CD4-positive, alpha-beta memory T cell (primary cell): ENCODE measurements around the gene MAPK1IP1L. TPM values are rescaled to one million over a fixed set of nuclear protein-coding genes. Genes with fewer than 3 reads are reported as not detected.
"Not testable (repeated sequence)": the region's sequence is repeated elsewhere in the genome, so short reads cannot be mapped to it uniquely, and the experiment has no call there.

ENCODE experiments used
- CTCF ChIA-PET: fragments of 350-600 bp; sonication (Branson Sonifier 250); formaldehyde crosslinking; loops from one replicate; lab custom pipeline; 2021; ENCODE audit warnings: inconsistent platforms; ENCODE audit not compliant: partially characterized antibody; lab: Charles Lee
- POLR2A ChIA-PET: fragments of 350-600 bp; sonication (Branson Sonifier 250); formaldehyde crosslinking; loops from one replicate; lab custom pipeline; 2021; ENCODE audit not compliant: partially characterized antibody; lab: Charles Lee
- DNase-seq, 5 donors: peaks; one replicate each; pipeline versions ENCODE4 v3.0.0 to v3.0.0-alpha.2; 2020 to 2022; ENCODE audit warnings: mixed read lengths in 1 of 5
- H3K27ac ChIP-seq: one replicate; pipeline ENCODE4 v1.7.0; 2013; ENCODE audit warnings: low read depth, low read length
- H3K27me3 ChIP-seq: 2 replicates; pipeline ENCODE4 v1.7.0; 2013; ENCODE audit warnings: mild to moderate bottlenecking, low read length, moderate library complexity; ENCODE audit not compliant: insufficient read depth
- H3K36me3 ChIP-seq: 2 replicates; pipeline ENCODE4 v1.7.0; 2013; ENCODE audit warnings: mild to moderate bottlenecking, low read length, moderate library complexity; ENCODE audit not compliant: insufficient read depth
- H3K4me1 ChIP-seq: 2 replicates; pipeline ENCODE4 v1.7.0; 2013; ENCODE audit warnings: mild to moderate bottlenecking, low read length, moderate library complexity; ENCODE audit not compliant: insufficient read depth
- H3K4me3 ChIP-seq, 2 donors: one replicate each; pipeline ENCODE4 v1.7.0; 2013; ENCODE audit warnings: low read length in 2 of 2, mild to moderate bottlenecking in 1 of 2
- H3K9me3 ChIP-seq, 2 donors: one replicate each; pipeline ENCODE4 v1.7.0; 2013; ENCODE audit warnings: low read length in 2 of 2, control low read depth in 1 of 2; ENCODE audit not compliant: control insufficient read depth in 1 of 2
- H3K27ac Mint-ChIP-seq, 7 donors: one replicate each; pipeline ENCODE4 v1.8.0; 2020 to 2021; ENCODE audit warnings: mixed read lengths in 7 of 7, mild to moderate bottlenecking in 6 of 7, inconsistent platforms in 3 of 7, moderate library complexity in 3 of 7
- H3K27me3 Mint-ChIP-seq, 2 donors: one replicate each; pipeline ENCODE4 v1.8.0; 2020 to 2021; ENCODE audit warnings: mixed read lengths in 2 of 2
- H3K36me3 Mint-ChIP-seq, 2 donors: one replicate each; pipeline ENCODE4 v1.8.0; 2020 to 2021; ENCODE audit warnings: mixed read lengths in 2 of 2, inconsistent platforms in 1 of 2, mild to moderate bottlenecking in 1 of 2
- H3K4me1 Mint-ChIP-seq, 4 donors: one replicate each; pipeline ENCODE4 v1.8.0; 2020 to 2021; ENCODE audit warnings: mixed read lengths in 4 of 4, mild to moderate bottlenecking in 1 of 4
- H3K4me3 Mint-ChIP-seq, 8 donors: one replicate each; pipeline ENCODE4 v1.8.0; 2020 to 2021; ENCODE audit warnings: mixed read lengths in 8 of 8, mild to moderate bottlenecking in 7 of 8, moderate library complexity in 6 of 8, inconsistent platforms in 3 of 8
- H3K9me3 Mint-ChIP-seq, 8 donors: one replicate each; pipeline ENCODE4 v1.8.0; 2020 to 2021; ENCODE audit warnings: mixed read lengths in 8 of 8, mild to moderate bottlenecking in 5 of 8, inconsistent platforms in 3 of 8, moderate library complexity in 1 of 8
- intact Hi-C: fragments of 100-400 bp; cut with micrococcal nuclease; formaldehyde crosslinking; loops from one replicate; pipeline ENCODE4 v1.15.1; 2023
- polyA plus RNA-seq, 2 donors: library from polyadenylated mRNA; unstranded; fragments of 300-500 nt; fragmentation: Illumina TruSeq; gene quantifications; one replicate each; pipeline ENCODE4 v1.2.3, GENCODE V29; 2021
- total RNA-seq, 2 experiments: library from RNA; stranded (reverse); gene quantifications; one replicate each; pipeline ENCODE4 v1.2.3, GENCODE V29; 2021

Gene MAPK1IP1L
- total and polyA plus RNA-seq, 4 experiments from 2014 or later: 67.2 to 89.3 (median 77.8) TPM

- peak overlapping the region; percentile 87 to 95 (median 94) for H3K4me3 Mint-ChIP-seq
- H3K9me3 Mint-ChIP-seq: no peaks in the 10 kb centered on the region
- peak overlapping the region; percentile 87 to 98 (median 96) for H3K27ac Mint-ChIP-seq
- Histone ChIP-seq H3K27me3 (no peaks in the 10 kb centered on the region), H3K4me3 (peak overlapping the region; percentile 62 to 70), H3K27ac (peak overlapping the region; percentile 89), H3K9me3 (no peaks in the 10 kb centered on the region), H3K36me3 (no peaks in the 10 kb centered on the region), H3K4me1 (peaks cover 44% of the 10 kb centered on the region)
- intact Hi-C loops: loop anchor here (2.0 kb wide), 2 partner anchors 124 to 462 kb away; partner anchors contain the start of gene GCH1
- ChIA-PET POLR2A (interaction anchor here (0.6 to 3.4 kb wide), 15 partner anchors 11 to 1874 kb away, joined by 3 to 62 read pairs (median 4); partner anchors contain the start of genes GCH1, MAPK1IP1L, SAMD4A and TMEM260), CTCF (interaction anchor here (1.0 to 2.1 kb wide), 7 partner anchors 11 to 420 kb away, joined by 3 to 16 read pairs (median 6); partner anchors contain the start of gene MAPK1IP1L)
- peaks cover 0 to 12% of the 10 kb centered on the region in 2 donors for H3K36me3 Mint-ChIP-seq
- H3K4me1 Mint-ChIP-seq: peaks cover 37 to 53% (median 42%) of the 10 kb centered on the region in 4 donors
- H3K27me3 Mint-ChIP-seq: no peaks in the 10 kb centered on the region
- DNase-seq: no peak
Measured at GRCh38 chr14:55026441-55026792, 25.0 kb upstream of the MAPK1IP1L start.

- peaks cover 37 to 56% (median 44%) of the 10 kb centered on the region in 4 donors for H3K4me1 Mint-ChIP-seq
Measured at GRCh38 chr14:55026793-55027561, 24.5 kb upstream of the MAPK1IP1L start, which contains the start of the genes SOCS4 and WDHD1. Gene SOCS4, plus strand, starts transcription at chr14:55027236. Its CDS starts 15,806 bp downstream, at chr14:55043042. Gene WDHD1, minus strand, starts transcription at chr14:55027099. Its CDS starts 312 bp downstream, at chr14:55026787.

GRCh38 chr14:55028066-55028465 is 23.4 kb upstream of the MAPK1IP1L start:
- Histone ChIP-seq H3K36me3 (no peaks in the 10 kb centered on the region), H3K4me1 (peaks cover 47% of the 10 kb centered on the region), H3K4me3 (peak overlapping the region; percentile 70 to 87), H3K27ac (peak overlapping the region; percentile 89), H3K27me3 (no peaks in the 10 kb centered on the region), H3K9me3 (no peaks in the 10 kb centered on the region)
- H3K4me1 Mint-ChIP-seq: peaks cover 37 to 56% (median 44%) of the 10 kb centered on the region in 4 donors
- H3K4me3 Mint-ChIP-seq: peak overlapping the region; percentile 87 to 95 (median 94)
- no peak for DNase-seq
- H3K9me3 Mint-ChIP-seq: no peaks in the 10 kb centered on the region
- H3K27ac Mint-ChIP-seq: peak overlapping the region; percentile 87 to 98 (median 96)
- ChIA-PET CTCF (interaction anchor here (3.7 kb wide), 1 partner anchor 23 kb away, joined by 24 read pairs; the partner anchor contains the start of gene MAPK1IP1L), POLR2A (interaction anchor here (0.7 to 3.4 kb wide), 2 partner anchors 24 to 437 kb away, joined by 3 to 62 read pairs; partner anchors contain the start of gene MAPK1IP1L)
- no peaks in the 10 kb centered on the region for H3K27me3 Mint-ChIP-seq
- peaks cover 0 to 14% of the 10 kb centered on the region in 2 donors for H3K36me3 Mint-ChIP-seq
- intact Hi-C loops: no loop called here

More at GRCh38 chr14:55026793-55027561, 24.5 kb upstream of the MAPK1IP1L start, which contains the start of the genes SOCS4 and WDHD1:
- intact Hi-C loops: loop anchor here (1.0 to 2.0 kb wide), 4 partner anchors 24 to 631 kb away; partner anchors contain the start of genes GCH1 and MAPK1IP1L
- Mint-ChIP-seq H3K4me3 (peak within 1 kb of the TSS; percentile 87 to 95 (median 94)), H3K27ac (peak within 1 kb of the TSS; percentile 87 to 98 (median 96)), H3K27me3 (no peaks in the 10 kb centered on the region), H3K9me3 (no peaks in the 10 kb centered on the region), H3K36me3 (peaks cover 0 to 14% of the 10 kb centered on the region in 2 donors)
- POLR2A ChIA-PET: interaction anchor here (0.6 to 3.4 kb wide), 15 partner anchors 11 to 1875 kb away, joined by 3 to 62 read pairs (median 4); partner anchors contain the start of genes GCH1, MAPK1IP1L, SAMD4A and TMEM260
- Histone ChIP-seq H3K4me3 (peak within 1 kb of the TSS; percentile 70 to 87), H3K27me3 (no peaks in the 10 kb centered on the region), H3K4me1 (peaks cover 47% of the 10 kb centered on the region), H3K36me3 (no peaks in the 10 kb centered on the region), H3K27ac (peak within 1 kb of the TSS; percentile 89), H3K9me3 (no peaks in the 10 kb centered on the region)
- CTCF ChIA-PET: interaction anchor here (1.0 to 2.1 kb wide), 7 partner anchors 11 to 419 kb away, joined by 3 to 16 read pairs (median 6); partner anchors contain the start of gene MAPK1IP1L
- DNase-seq: peak; percentile 96 to 98 (median 97)

- Histone ChIP-seq H3K4me3 (peak overlapping the region in 1 of 2 donors; percentile 70), H3K27me3 (no peaks in the 10 kb centered on the region), H3K36me3 (no peaks in the 10 kb centered on the region), H3K4me1 (peaks cover 47% of the 10 kb centered on the region), H3K27ac (no peak overlapping the region), H3K9me3 (no peaks in the 10 kb centered on the region)
- Mint-ChIP-seq H3K4me3 (peak overlapping the region; percentile 87 to 95 (median 94)), H3K27me3 (no peaks in the 10 kb centered on the region), H3K9me3 (no peaks in the 10 kb centered on the region), H3K4me1 (peaks cover 37 to 56% (median 44%) of the 10 kb centered on the region in 4 donors), H3K27ac (peak overlapping the region in 6 of 7 donors; percentile 87 to 98 (median 96)), H3K36me3 (peaks cover 0 to 16% of the 10 kb centered on the region in 2 donors)
- DNase-seq: no peak
- intact Hi-C loops: no loop called here
- ChIA-PET CTCF (interaction anchor here (3.7 kb wide), 1 partner anchor 23 kb away, joined by 24 read pairs; the partner anchor contains the start of gene MAPK1IP1L), POLR2A (interaction anchor here (0.7 to 3.4 kb wide), 2 partner anchors 23 to 438 kb away, joined by 3 to 62 read pairs; partner anchors contain the start of gene MAPK1IP1L)
Measured at GRCh38 chr14:55028476-55028875, 23.0 kb upstream of the MAPK1IP1L start.

GRCh38 chr14:55031190-55031589 is 20.3 kb upstream of the MAPK1IP1L start:
- intact Hi-C loops: no loop called here
- Histone ChIP-seq H3K27ac (no peak overlapping the region), H3K4me1 (peaks cover 39% of the 10 kb centered on the region), H3K27me3 (no peaks in the 10 kb centered on the region), H3K36me3 (no peaks in the 10 kb centered on the region), H3K4me3 (no peak overlapping the region), H3K9me3 (no peaks in the 10 kb centered on the region)
- Mint-ChIP-seq H3K4me3 (peak overlapping the region in 1 of 8 donors; percentile 18), H3K9me3 (no peaks in the 10 kb centered on the region), H3K27me3 (no peaks in the 10 kb centered on the region), H3K36me3 (peaks cover 10 to 29% of the 10 kb centered on the region in 2 donors), H3K27ac (peak overlapping the region in 3 of 7 donors; percentile 11 to 44 (median 11)), H3K4me1 (peaks cover 29 to 51% (median 36%) of the 10 kb centered on the region in 4 donors)
- DNase-seq: no peak
- CTCF ChIA-PET: interaction anchor here (3.7 kb wide), 1 partner anchor 20 kb away, joined by 24 read pairs; the partner anchor contains the start of gene MAPK1IP1L
- POLR2A ChIA-PET: interaction anchor here (1.2 to 2.2 kb wide), 2 partner anchors 14 to 20 kb away, joined by 5 to 13 read pairs; partner anchors contain the start of gene MAPK1IP1L

GRCh38 chr14:55037995-55038394 is 13.5 kb upstream of the MAPK1IP1L start:
- H3K27ac ChIP-seq, intact Hi-C loops, H3K4me3 Mint-ChIP-seq, H3K4me3 ChIP-seq, DNase-seq, H3K27me3 Mint-ChIP-seq, H3K4me1 ChIP-seq, H3K27me3 ChIP-seq, H3K36me3 ChIP-seq, H3K9me3 ChIP-seq, H3K4me1 Mint-ChIP-seq, H3K9me3 Mint-ChIP-seq: not testable (repeated sequence)
- peaks cover 31 to 43% of the 10 kb centered on the region in 2 donors for H3K36me3 Mint-ChIP-seq
- POLR2A ChIA-PET: interaction anchor here (2.6 kb wide), 1 partner anchor 13 kb away, joined by 9 read pairs; the partner anchor contains the start of gene MAPK1IP1L
- CTCF ChIA-PET: interaction anchor here (2.1 kb wide), 1 partner anchor 13 kb away, joined by 10 read pairs; the partner anchor contains the start of gene MAPK1IP1L
- peak overlapping the region in 2 of 7 donors; percentile 4 to 46 for H3K27ac Mint-ChIP-seq
